ENCODE results near the gene THBD. TPM values are rescaled to one million over a fixed set of nuclear protein-coding genes. Genes with fewer than 3 reads are reported as not detected.

THBD gene
- total RNA-seq, 1 experiment from 2014 or later, result 0.26 TPM

- no TSS peak for BruUV-seq (replicated peaks)
- TF ChIP-seq CTCF (IDR thresholded peaks at IDR 0.05), result no peak
- no peak for TF ChIP-seq SIN3A (IDR thresholded peaks at IDR 0.05; ENCODE audit: borderline replicate concordance, insufficient read depth, low read depth, low read length)
- TF ChIP-seq, protein P1, sequence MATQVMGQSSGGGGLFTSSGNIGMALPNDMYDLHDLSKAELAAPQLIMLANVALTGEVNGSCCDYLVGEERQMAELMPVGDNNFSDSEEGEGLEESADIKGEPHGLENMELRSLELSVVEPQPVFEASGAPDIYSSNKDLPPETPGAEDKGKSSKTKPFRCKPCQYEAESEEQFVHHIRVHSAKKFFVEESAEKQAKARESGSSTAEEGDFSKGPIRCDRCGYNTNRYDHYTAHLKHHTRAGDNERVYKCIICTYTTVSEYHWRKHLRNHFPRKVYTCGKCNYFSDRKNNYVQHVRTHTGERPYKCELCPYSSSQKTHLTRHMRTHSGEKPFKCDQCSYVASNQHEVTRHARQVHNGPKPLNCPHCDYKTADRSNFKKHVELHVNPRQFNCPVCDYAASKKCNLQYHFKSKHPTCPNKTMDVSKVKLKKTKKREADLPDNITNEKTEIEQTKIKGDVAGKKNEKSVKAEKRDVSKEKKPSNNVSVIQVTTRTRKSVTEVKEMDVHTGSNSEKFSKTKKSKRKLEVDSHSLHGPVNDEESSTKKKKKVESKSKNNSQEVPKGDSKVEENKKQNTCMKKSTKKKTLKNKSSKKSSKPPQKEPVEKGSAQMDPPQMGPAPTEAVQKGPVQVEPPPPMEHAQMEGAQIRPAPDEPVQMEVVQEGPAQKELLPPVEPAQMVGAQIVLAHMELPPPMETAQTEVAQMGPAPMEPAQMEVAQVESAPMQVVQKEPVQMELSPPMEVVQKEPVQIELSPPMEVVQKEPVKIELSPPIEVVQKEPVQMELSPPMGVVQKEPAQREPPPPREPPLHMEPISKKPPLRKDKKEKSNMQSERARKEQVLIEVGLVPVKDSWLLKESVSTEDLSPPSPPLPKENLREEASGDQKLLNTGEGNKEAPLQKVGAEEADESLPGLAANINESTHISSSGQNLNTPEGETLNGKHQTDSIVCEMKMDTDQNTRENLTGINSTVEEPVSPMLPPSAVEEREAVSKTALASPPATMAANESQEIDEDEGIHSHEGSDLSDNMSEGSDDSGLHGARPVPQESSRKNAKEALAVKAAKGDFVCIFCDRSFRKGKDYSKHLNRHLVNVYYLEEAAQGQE (IDR thresholded peaks at IDR 0.05; ENCODE audit: insufficient read depth in 1 of 2, low read depth in 2 of 2, low read length in 1 of 2), result no peak
- no peak for TF ChIP-seq TCF7L2 (IDR thresholded peaks at IDR 0.05; ENCODE audit: low read depth, low read length)
- TF ChIP-seq POLR2AphosphoS5 (IDR thresholded peaks at IDR 0.05; ENCODE audit: low read depth, low read length), result no peak
- no peaks in the 10 kb centered on the region for H3K36me3 ChIP-seq (ENCODE audit: control insufficient read depth, insufficient read depth, low read length)
- no peak overlapping the region for H3K4me3 ChIP-seq (ENCODE audit: low read depth in 2 of 2, low read length in 2 of 2)
- intact Hi-C loops (cut with micrococcal nuclease; ENCODE audit: unreplicated experiment), result no loop called here
- CTCF ChIA-PET, result no interaction called here
- DNase-seq (ENCODE audit: low read depth, low spot score) (no peak), ATAC-seq (no peak)
- no peaks in the 10 kb centered on the region for H3K4me1 ChIP-seq (ENCODE audit: control insufficient read depth, insufficient read depth, low read length)
- no peak overlapping the region for H3K27ac ChIP-seq (ENCODE audit: low read length)
- peaks cover 4% of the 10 kb centered on the region for H3K27me3 ChIP-seq (ENCODE audit: control insufficient read depth, insufficient read depth, low read length)
- POLR2A ChIA-PET, result no interaction called here
- in situ Hi-C loops (cut with HindIII; ENCODE audit: low pct_unique_long_range_greater_than_20kb, low sequenced_read_pairs), result no loop called here
- H3K9me3 ChIP-seq (ENCODE audit: control insufficient read depth, insufficient read depth, low read depth, low read length), result no peaks in the 10 kb centered on the region
These were observed 34.9 kb upstream of the THBD start for GRCh38 chr20:23084282-23084844.

GRCh38 chr20:23083553-23084220 is 34.2 kb upstream of the THBD start:
- Histone ChIP-seq H3K4me3 (ENCODE audit: low read depth in 2 of 2, low read length in 2 of 2) (no peak overlapping the region), H3K27ac (ENCODE audit: low read length) (no peak overlapping the region), H3K27me3 (ENCODE audit: control insufficient read depth, insufficient read depth, low read length) (peaks cover 7% of the 10 kb centered on the region), H3K4me1 (ENCODE audit: control insufficient read depth, insufficient read depth, low read length) (no peaks in the 10 kb centered on the region), H3K9me3 (ENCODE audit: control insufficient read depth, insufficient read depth, low read depth, low read length) (no peaks in the 10 kb centered on the region), H3K36me3 (ENCODE audit: control insufficient read depth, insufficient read depth, low read length) (no peaks in the 10 kb centered on the region)
- no TSS peak for BruUV-seq (replicated peaks)
- in situ Hi-C loops (cut with HindIII; ENCODE audit: low pct_unique_long_range_greater_than_20kb, low sequenced_read_pairs), result no loop called here
- ATAC-seq (no peak), DNase-seq (ENCODE audit: low read depth, low spot score) (no peak)
- no peak for TF ChIP-seq SIN3A (IDR thresholded peaks at IDR 0.05; ENCODE audit: borderline replicate concordance, insufficient read depth, low read depth, low read length)
- TF ChIP-seq, protein P1 (IDR thresholded peaks at IDR 0.05; ENCODE audit: insufficient read depth in 1 of 2, low read depth in 2 of 2, low read length in 1 of 2), result no peak
- no peak for TF ChIP-seq CTCF (IDR thresholded peaks at IDR 0.05)
- no peak for TF ChIP-seq POLR2AphosphoS5 (IDR thresholded peaks at IDR 0.05; ENCODE audit: low read depth, low read length)
- no peak for TF ChIP-seq TCF7L2 (IDR thresholded peaks at IDR 0.05; ENCODE audit: low read depth, low read length)
- intact Hi-C loops (cut with micrococcal nuclease; ENCODE audit: unreplicated experiment), result no loop called here
- POLR2A ChIA-PET, result no interaction called here
- CTCF ChIA-PET, result no interaction called here
